MM.1S (cell line): ENCODE measurements around the gene PAX7.
A peak's percentile ranks its signal among the peaks of the same experiment; 100 is the strongest.

Experiments used
- DNase-seq: peaks from one replicate; pipeline ENCODE4 v3.0.0-alpha.2; 2015
- H2AFZ ChIP-seq: fragments of 300-600 bp; sonication (generic); 2 replicates; pipeline ENCODE4 v1.6.0; 2016; ENCODE audit warnings: antibody characterized with exemption, low read length
- H3F3A ChIP-seq: fragments of 300-600 bp; sonication (generic); 2 replicates; pipeline ENCODE4 v1.6.1; 2016; ENCODE audit warnings: mild to moderate bottlenecking, antibody characterized with exemption, low read length, moderate library complexity, mixed read lengths; ENCODE audit not compliant: insufficient read depth
- H3K27ac ChIP-seq: fragments of 300-600 bp; sonication (generic); 2 replicates; pipeline ENCODE4 v1.5.1; 2016; ENCODE audit warnings: mild to moderate bottlenecking, low read length
- H3K27me3 ChIP-seq: fragments of 300-600 bp; sonication (generic); replicated peaks from 2 replicates; pipeline ENCODE4 v1.6.0; 2016; ENCODE audit warnings: low read length; ENCODE audit not compliant: insufficient read depth
- H3K36me3 ChIP-seq: fragments of 300-600 bp; sonication (generic); replicated peaks from 2 replicates; pipeline ENCODE4 v1.6.1; 2016; ENCODE audit warnings: mild to moderate bottlenecking, low read length, mixed read lengths; ENCODE audit not compliant: insufficient read depth
- H3K4me1 ChIP-seq: fragments of 300-600 bp; sonication (generic); 2 replicates; pipeline ENCODE4 v1.6.1; 2016; ENCODE audit warnings: low read length, mixed read lengths
- H3K4me2 ChIP-seq: fragments of 300-600 bp; sonication (generic); 2 replicates; pipeline ENCODE4 v1.6.0; 2016; ENCODE audit warnings: low read depth, low read length
- H3K4me3 ChIP-seq: fragments of 300-600 bp; sonication (generic); 2 replicates; pipeline ENCODE4 v1.5.1; 2016; ENCODE audit warnings: low read length, mixed read lengths
- H3K79me2 ChIP-seq: fragments of 300-600 bp; sonication (generic); 2 replicates; pipeline ENCODE4 v1.6.1; 2016; ENCODE audit warnings: mixed run types, low read length, mixed read lengths
- H3K9ac ChIP-seq: fragments of 300-600 bp; sonication (generic); 2 replicates; pipeline ENCODE4 v1.6.1; 2016; ENCODE audit warnings: low read length, mixed read lengths
- H3K9me2 ChIP-seq: fragments of 300-600 bp; sonication (generic); replicated peaks from 2 replicates; pipeline ENCODE4 v1.6.1; 2016; ENCODE audit warnings: mild to moderate bottlenecking, low read length, mixed read lengths; ENCODE audit not compliant: insufficient read depth
- H3K9me3 ChIP-seq: fragments of 300-600 bp; sonication (generic); replicated peaks from 2 replicates; pipeline ENCODE4 v1.6.1; 2016; ENCODE audit warnings: mild to moderate bottlenecking, low read length, mixed read lengths; ENCODE audit not compliant: insufficient read depth
- H4K20me1 ChIP-seq: fragments of 300-600 bp; sonication (generic); 2 replicates; pipeline ENCODE4 v1.6.1; 2016; ENCODE audit warnings: mild to moderate bottlenecking, low read length, moderate library complexity, mixed read lengths; ENCODE audit not compliant: insufficient read depth
- CTCF ChIP-seq: fragments of 300-600 bp; sonication (generic); IDR thresholded peaks from 2 replicates; pipeline ENCODE4 v1.5.1; 2016; ENCODE audit warnings: antibody characterized with exemption, low read length, mixed read lengths
- EZH2 ChIP-seq: fragments of 300-600 bp; sonication (generic); optimal IDR thresholded peaks from 2 replicates; pipeline ENCODE3; 2017; ENCODE audit warnings: low read depth, mild to moderate bottlenecking, antibody characterized with exemption, low read length, mixed read lengths
- EZH2phosphoT487 ChIP-seq: fragments of 300-600 bp; sonication (generic); IDR thresholded peaks from 2 replicates; pipeline ENCODE4 v1.6.1; 2018; ENCODE audit warnings: antibody characterized with exemption, low read length

PAX7 gene

DNA sequence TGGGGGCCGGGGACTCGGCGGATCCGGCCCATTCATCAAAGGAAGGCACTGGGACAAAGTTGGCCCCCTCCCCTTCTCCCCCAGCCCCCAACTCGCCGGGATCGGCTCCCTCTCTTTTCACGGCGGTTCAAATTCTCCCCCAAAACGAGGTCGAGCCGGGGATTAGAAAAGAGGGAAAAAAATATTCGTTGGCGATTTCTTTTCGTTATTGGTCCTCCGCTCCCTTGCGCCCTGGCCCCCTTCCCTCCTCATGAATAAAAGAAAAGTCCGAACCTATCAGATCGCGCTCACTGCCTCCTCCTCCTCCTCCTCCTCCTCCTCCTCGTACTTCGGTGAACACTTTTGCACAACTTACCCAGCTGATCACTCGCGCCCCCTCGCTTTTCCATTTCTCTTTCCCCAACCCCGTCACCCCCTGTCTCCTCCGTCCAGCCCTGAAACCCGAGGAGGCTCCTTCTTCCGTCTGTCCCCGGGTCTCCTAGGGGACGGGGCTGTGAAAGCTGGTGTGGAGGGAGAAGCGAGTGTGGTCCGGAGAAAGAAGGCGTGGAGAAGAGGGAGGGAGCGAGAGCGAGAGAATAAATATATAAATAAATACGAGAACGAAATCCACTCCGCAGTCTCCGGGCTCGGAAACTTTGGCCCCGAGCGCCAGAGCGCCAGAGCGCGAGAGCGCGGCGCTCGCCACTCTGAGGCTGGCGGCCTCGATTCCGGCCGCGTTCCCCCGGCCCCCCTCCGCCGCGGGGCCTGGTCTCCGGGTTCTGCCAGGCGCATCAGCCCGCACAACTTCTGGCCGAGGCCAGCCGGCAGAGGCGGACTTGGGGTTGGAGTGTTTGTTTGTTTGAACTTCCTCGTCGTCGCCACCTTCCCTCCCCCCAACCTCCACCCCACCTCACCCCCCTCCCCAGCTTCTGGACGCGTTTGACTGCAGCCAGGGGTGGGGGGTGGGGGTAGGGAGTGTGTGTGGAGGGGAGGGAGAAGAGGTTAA lies at the start of gene PAX7:
PAX7 (plus strand) TSS at position 336 of the 985 bp plus-strand sequence. CDS start 758 bp downstream, outside the sequence.
- H3K9ac ChIP-seq: no peak within 1 kb of the TSS
- TF ChIP-seq EZH2 (peak; percentile 44), CTCF (no peak), EZH2phosphoT487 (0 out of 2 replicates have a peak, but pooled peaks have one; percentile 62)
- H3K9me3 ChIP-seq: no peaks in the 10 kb centered on the region
- H3K79me2 ChIP-seq: no peaks in the 10 kb centered on the region
- no peaks in the 10 kb centered on the region for H3K36me3 ChIP-seq
- H4K20me1 ChIP-seq: no peaks in the 10 kb centered on the region
- DNase-seq: no peak
- H3K4me1 ChIP-seq: no peaks in the 10 kb centered on the region
- no peaks in the 10 kb centered on the region for H3F3A ChIP-seq
- no peak within 1 kb of the TSS for H3K4me3 ChIP-seq
- H3K9me2 ChIP-seq: no peaks in the 10 kb centered on the region
- H3K4me2 ChIP-seq: no peak within 1 kb of the TSS
- no peak within 1 kb of the TSS for H2AFZ ChIP-seq
- H3K27ac ChIP-seq: no peak within 1 kb of the TSS
- H3K27me3 ChIP-seq: peaks cover 93% of the 10 kb centered on the region

- Histone ChIP-seq H3K27ac (no peak overlapping the region), H3K4me1 (no peaks in the 10 kb centered on the region), H3K4me2 (no peak overlapping the region), H4K20me1 (no peaks in the 10 kb centered on the region), H2AFZ (no peak overlapping the region), H3K36me3 (no peaks in the 10 kb centered on the region), H3K9ac (no peak overlapping the region), H3K9me2 (no peaks in the 10 kb centered on the region), H3K9me3 (no peaks in the 10 kb centered on the region), H3K4me3 (no peak overlapping the region), H3F3A (no peaks in the 10 kb centered on the region), H3K27me3 (peaks cover 62% of the 10 kb centered on the region), H3K79me2 (no peaks in the 10 kb centered on the region)
- DNase-seq: peak; percentile 41
- TF ChIP-seq EZH2phosphoT487: no peak
- peak; percentile 76 for TF ChIP-seq CTCF
- no peak for TF ChIP-seq EZH2
These were observed 49.2 kb upstream of the PAX7 start for GRCh38 chr1:18581420-18581880.

DNA sequence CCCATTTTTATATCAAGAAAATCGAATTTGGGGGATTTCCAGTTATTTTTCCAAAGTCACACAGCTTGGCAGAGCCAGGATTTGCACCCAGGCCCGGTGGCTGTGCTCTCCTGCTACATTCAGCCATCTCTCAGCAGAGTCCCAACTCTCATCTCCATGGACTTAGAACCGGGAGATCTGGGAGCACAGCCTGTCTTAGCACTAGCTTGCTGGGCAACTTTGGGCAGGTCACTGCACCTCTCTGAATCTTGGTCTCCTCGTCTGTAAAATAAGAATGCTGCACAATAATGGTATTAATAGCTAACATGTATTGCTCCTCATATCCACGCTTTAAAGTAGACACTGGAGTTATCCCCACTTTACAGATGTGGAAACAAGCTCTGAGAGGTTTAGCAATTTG lies 47.8 kb upstream of the PAX7 start:
- TF ChIP-seq EZH2phosphoT487 (no peak), CTCF (no peak), EZH2 (no peak)
- Histone ChIP-seq H3F3A (no peaks in the 10 kb centered on the region), H3K4me2 (no peak overlapping the region), H3K36me3 (no peaks in the 10 kb centered on the region), H3K9ac (no peak overlapping the region), H3K4me3 (no peak overlapping the region), H3K9me3 (no peaks in the 10 kb centered on the region), H4K20me1 (no peaks in the 10 kb centered on the region), H3K27ac (no peak overlapping the region), H2AFZ (no peak overlapping the region), H3K4me1 (no peaks in the 10 kb centered on the region), H3K27me3 (peaks cover 62% of the 10 kb centered on the region), H3K9me2 (no peaks in the 10 kb centered on the region), H3K79me2 (no peaks in the 10 kb centered on the region)
- no peak for DNase-seq
